NCI-H510A treated with DMSO at 0.1 percent for 48 hours (cell line): Measurements from ENCODE around the gene GUCD1.

Source experiments
- DNase-seq: peaks from one replicate; lab custom pipeline; 2025; lab: John Stamatoyannopoulos, UW

Gene GUCD1

GRCh38 chr22:24529898-24530297 lies 25.0 kb downstream of the GUCD1 start:
- no peak for DNase-seq

GRCh38 chr22:24526191-24526590 lies 28.7 kb downstream of the GUCD1 start:
- DNase-seq, result no peak

- DNase-seq, result peak; percentile 52
These were observed 29.4 kb downstream of the GUCD1 start for GRCh38 chr22:24525416-24526037.

- DNase-seq, result no peak
These were observed 31.1 kb downstream of the GUCD1 start for GRCh38 chr22:24523873-24524272.

GRCh38 chr22:24521791-24522245 lies 33.1 kb downstream of the GUCD1 start:
- DNase-seq, result peak; percentile 79

- no peak for DNase-seq
These were observed 35.4 kb downstream of the GUCD1 start for GRCh38 chr22:24519496-24519895.

GRCh38 chr22:24518771-24519485 lies 36.0 kb downstream of the GUCD1 start:
- no peak for DNase-seq

GRCh38 chr22:24518228-24518627 lies 36.7 kb downstream of the GUCD1 start:
- no peak for DNase-seq

- no peak for DNase-seq
These were observed 37.5 kb downstream of the GUCD1 start for GRCh38 chr22:24517446-24517845.

- no peak for DNase-seq
These were observed 38.6 kb downstream of the GUCD1 start for GRCh38 chr22:24516301-24516737.

- DNase-seq, result no peak
These were observed 40.0 kb downstream of the GUCD1 start for GRCh38 chr22:24515027-24515338.

GRCh38 chr22:24514241-24515026 lies 40.5 kb downstream of the GUCD1 start:
- no peak for DNase-seq

GRCh38 chr22:24513378-24514240 lies 41.3 kb downstream of the GUCD1 start:
- no peak for DNase-seq

- DNase-seq, result no peak
These were observed 42.9 kb downstream of the GUCD1 start for GRCh38 chr22:24512043-24512442.

- DNase-seq, result no peak
These were observed 44.0 kb downstream of the GUCD1 start for GRCh38 chr22:24510637-24511625.

- DNase-seq, result peak; percentile 29
These were observed 47.2 kb downstream of the GUCD1 start for GRCh38 chr22:24507716-24508115.

GRCh38 chr22:24506802-24507438 lies 48.0 kb downstream of the GUCD1 start:
- DNase-seq, result peak; percentile 79

- DNase-seq, result peak; percentile 9
These were observed 49.8 kb downstream of the GUCD1 start for GRCh38 chr22:24504956-24505736.

- DNase-seq, result no peak
These were observed 50.4 kb downstream of the GUCD1 start for GRCh38 chr22:24504540-24504939.
